Neuronal stem cell (in vitro differentiated cells): Measurements from ENCODE around the gene DEXI.

ENCODE experiments used
- DNase-seq: peaks from one replicate; pipeline ENCODE4 v3.0.0-alpha.2; 2013; ENCODE audit warnings: low spot score
- H2AFZ ChIP-seq: one replicate; pipeline ENCODE4 v1.6.1; 2013; ENCODE audit warnings: mild to moderate bottlenecking, low read length, inconsistent platforms
- H2AK5ac ChIP-seq: 2 replicates; pipeline ENCODE4 v1.6.1; 2013; ENCODE audit warnings: low read depth, mild to moderate bottlenecking, inconsistent platforms, low read length, moderate library complexity, mixed read lengths
- H2BK120ac ChIP-seq: 2 replicates; pipeline ENCODE4 v1.6.1; 2013; ENCODE audit warnings: low read depth, mild to moderate bottlenecking, inconsistent platforms, low read length, moderate library complexity, mixed read lengths
- H2BK12ac ChIP-seq: one replicate; pipeline ENCODE4 v1.6.1; 2013; ENCODE audit warnings: low read length, inconsistent platforms
- H2BK15ac ChIP-seq: 2 replicates; pipeline ENCODE4 v1.6.1; 2013; ENCODE audit warnings: mild to moderate bottlenecking, low read length, inconsistent platforms, mixed read lengths
- H2BK5ac ChIP-seq: one replicate; pipeline ENCODE4 v1.6.1; 2013; ENCODE audit warnings: inconsistent platforms, mild to moderate bottlenecking, low read length, moderate library complexity
- H3K14ac ChIP-seq: one replicate; pipeline ENCODE4 v1.6.1; 2013; ENCODE audit warnings: low read length, inconsistent platforms
- H3K18ac ChIP-seq: 2 replicates; pipeline ENCODE4 v1.6.1; 2013; ENCODE audit warnings: low read length, inconsistent platforms
- H3K23ac ChIP-seq: 2 replicates; pipeline ENCODE4 v1.6.1; 2013; ENCODE audit warnings: low read depth, mild to moderate bottlenecking, mixed read lengths, low read length, inconsistent platforms; ENCODE audit not compliant: poor library complexity
- H3K27ac ChIP-seq: replicated peaks from 3 replicates; pipeline ENCODE4 v1.5.1; 2013; ENCODE audit warnings: low read length, inconsistent platforms
- H3K27me3 ChIP-seq, 3 experiments: 2 replicates each; pipeline ENCODE4 v1.6.1; 2013; ENCODE audit warnings: low read length in 3 of 3, mild to moderate bottlenecking in 2 of 3, inconsistent platforms in 1 of 3, low read depth in 1 of 3, mixed read lengths in 1 of 3, moderate library complexity in 1 of 3; ENCODE audit not compliant: control insufficient read depth in 3 of 3, insufficient read depth in 3 of 3
- H3K36me3 ChIP-seq, 2 donors: replicated peaks in 1 of 2; 2 replicates each; pipeline ENCODE4 v1.6.1; 2013; ENCODE audit warnings: low read length in 2 of 2; ENCODE audit not compliant: control insufficient read depth in 2 of 2, insufficient read depth in 2 of 2
- H3K4ac ChIP-seq: 2 replicates; pipeline ENCODE4 v1.6.1; 2013; ENCODE audit warnings: inconsistent platforms, mild to moderate bottlenecking, low read length, moderate library complexity
- H3K4me1 ChIP-seq, 2 donors: 1 replicate in 1 of 2; 2 replicates in 1 of 2; pipeline ENCODE4 v1.6.1; 2013; ENCODE audit warnings: low read length in 2 of 2, low read depth in 1 of 2; ENCODE audit not compliant: control insufficient read depth in 2 of 2, insufficient read depth in 1 of 2
- H3K4me2 ChIP-seq: one replicate; pipeline ENCODE4 v1.6.1; 2013; ENCODE audit warnings: mild to moderate bottlenecking, low read length, inconsistent platforms; ENCODE audit not compliant: insufficient read depth, poor library complexity, severe bottlenecking
- H3K4me3 ChIP-seq, 2 donors: 2 replicates each; pipeline ENCODE4 v1.5.1; 2013; ENCODE audit warnings: low read length in 2 of 2, mild to moderate bottlenecking in 2 of 2, inconsistent platforms in 1 of 2, moderate library complexity in 1 of 2
- H3K79me1 ChIP-seq: one replicate; pipeline ENCODE4 v1.6.1; 2013; ENCODE audit warnings: low read depth, mild to moderate bottlenecking, inconsistent platforms, low read length, moderate library complexity
- H3K9ac ChIP-seq: one replicate; pipeline ENCODE4 v1.6.1; 2013; ENCODE audit warnings: mild to moderate bottlenecking, low read depth, low read length, inconsistent platforms; ENCODE audit not compliant: poor library complexity
- H3K9me3 ChIP-seq, 2 donors: replicated peaks in 1 of 2; 2 replicates each; pipeline versions ENCODE3 to v1.6.1; 2013; ENCODE audit warnings: low read length in 2 of 2, mild to moderate bottlenecking in 2 of 2, inconsistent platforms in 1 of 2, low read depth in 1 of 2, mixed read lengths in 1 of 2, moderate library complexity in 1 of 2; ENCODE audit not compliant: control insufficient read depth in 2 of 2, insufficient read depth in 1 of 2
- H4K8ac ChIP-seq: one replicate; pipeline ENCODE4 v1.6.1; 2013; ENCODE audit warnings: low read depth, mild to moderate bottlenecking, inconsistent platforms, low read length, moderate library complexity
- H4K91ac ChIP-seq: one replicate; pipeline ENCODE4 v1.6.1; 2013; ENCODE audit warnings: low read length, low read depth, mild to moderate bottlenecking, inconsistent platforms; ENCODE audit not compliant: poor library complexity
- WGBS, 2 donors: extraction: QIAGEN DNeasy Blood & Tissue Kit; methylation state at CpG; one replicate each; pipeline ENCODE4 v1.1.7; 2013; ENCODE audit warnings: missing lambda C conversion rate in 2 of 2, mixed read lengths in 1 of 2; ENCODE audit not compliant: insufficient read length in 2 of 2, insufficient replicate concordance in 1 of 2; ENCODE audit errors: extremely low coverage in 2 of 2; 5-methylcytosine and 5-hydroxymethylcytosine counted together

DEXI gene

DNA sequence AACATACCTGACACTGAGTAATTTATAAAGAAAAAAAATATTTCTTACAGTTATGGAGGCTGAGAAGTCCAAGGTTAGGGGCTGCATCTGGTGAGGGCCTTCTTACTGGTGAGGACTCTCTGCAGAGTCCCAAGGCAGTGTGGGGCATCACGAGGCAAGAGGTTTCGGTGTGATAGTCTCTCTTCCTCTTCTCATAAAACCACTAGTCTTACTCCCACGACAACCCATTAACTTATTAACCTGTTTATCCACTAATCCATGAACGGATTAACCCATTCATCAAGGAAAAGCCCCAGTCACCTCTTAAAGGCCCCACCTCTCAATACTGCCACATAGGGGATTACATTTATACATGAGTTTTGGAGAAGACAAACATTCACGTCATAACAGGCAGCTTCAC is 45.1 kb downstream of the DEXI start:
- Histone ChIP-seq H2AFZ (no peak overlapping the region), H3K23ac (no peak overlapping the region), H3K9me3 (no peaks in the 10 kb centered on the region), H4K8ac (no peak overlapping the region), H3K4me3 (no peak overlapping the region), H3K18ac (no peak overlapping the region), H2BK5ac (no peak overlapping the region), H3K9ac (no peak overlapping the region), H3K79me1 (no peaks in the 10 kb centered on the region), H3K4me1 (no peaks in the 10 kb centered on the region), H4K91ac (no peak overlapping the region), H2BK12ac (no peak overlapping the region), H3K4me2 (no peak overlapping the region), H3K4ac (no peak overlapping the region), H2AK5ac (no peak overlapping the region), H3K14ac (no peak overlapping the region), H2BK120ac (no peak overlapping the region), H3K36me3 (no peaks in the 10 kb centered on the region), H2BK15ac (no peak overlapping the region), H3K27ac (no peak overlapping the region), H3K27me3 (peaks cover 0 to 4% (median 0%) of the 10 kb centered on the region in 3 experiments)
- no peak for DNase-seq
- no CpG with 5 or more reads among the region's 5 CpGs for WGBS, 2 donors

DNA sequence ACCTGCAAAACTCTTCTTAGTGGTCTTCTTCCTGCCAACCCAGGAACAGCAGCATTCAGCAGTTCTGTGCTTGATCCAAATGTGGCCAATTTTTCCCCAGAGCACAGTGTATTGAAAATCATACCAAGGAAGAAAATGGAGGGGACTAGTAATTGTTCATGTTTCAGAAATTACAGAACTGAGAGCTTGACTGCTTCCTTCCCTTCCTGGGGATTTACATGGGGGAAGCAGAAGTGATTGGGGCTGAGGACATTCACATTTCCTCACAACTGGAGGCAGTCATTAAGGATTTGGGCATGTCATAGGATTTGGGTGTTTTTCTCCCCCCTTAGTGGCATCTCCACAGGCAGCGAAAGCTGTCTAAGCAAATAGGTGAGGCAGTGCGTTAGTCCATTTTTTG is 45.5 kb downstream of the DEXI start:
- Histone ChIP-seq H2AK5ac (no peak overlapping the region), H3K27ac (no peak overlapping the region), H3K4ac (no peak overlapping the region), H3K23ac (no peak overlapping the region), H3K27me3 (peaks cover 0 to 4% (median 0%) of the 10 kb centered on the region in 3 experiments), H2BK5ac (no peak overlapping the region), H4K91ac (no peak overlapping the region), H3K4me2 (no peak overlapping the region), H3K9ac (no peak overlapping the region), H4K8ac (no peak overlapping the region), H2AFZ (no peak overlapping the region), H3K36me3 (no peaks in the 10 kb centered on the region), H3K4me1 (no peaks in the 10 kb centered on the region), H3K18ac (no peak overlapping the region), H2BK12ac (no peak overlapping the region), H2BK15ac (no peak overlapping the region), H3K79me1 (no peaks in the 10 kb centered on the region), H3K9me3 (no peaks in the 10 kb centered on the region), H3K4me3 (no peak overlapping the region), H3K14ac (no peak overlapping the region), H2BK120ac (no peak overlapping the region)
- WGBS, 2 donors = no CpG with 5 or more reads among the region's 2 CpGs
- DNase-seq = no peak

DNA sequence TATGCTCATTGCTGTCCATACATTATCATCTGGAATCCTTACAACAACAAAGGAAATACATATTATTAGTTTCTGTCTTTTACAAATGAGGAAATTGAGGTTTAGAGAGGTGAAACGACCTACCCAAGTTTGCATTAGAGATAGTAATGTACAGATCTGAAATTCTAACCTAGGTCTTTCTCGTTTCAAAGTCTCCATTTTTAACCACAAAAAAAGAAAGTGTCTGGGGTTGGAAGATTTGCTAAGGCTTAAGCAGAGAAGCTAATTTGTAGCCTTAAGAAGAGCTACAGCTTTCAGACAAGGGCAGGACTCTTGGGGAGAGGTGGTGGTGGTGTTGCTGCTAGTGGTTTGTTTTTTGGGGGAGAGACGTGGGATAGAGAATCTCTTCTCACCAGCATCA is 46.1 kb downstream of the DEXI start:
- Histone ChIP-seq H4K91ac (no peak overlapping the region), H2AK5ac (no peak overlapping the region), H2BK5ac (no peak overlapping the region), H3K23ac (no peak overlapping the region), H3K4me3 (no peak overlapping the region), H3K27me3 (peaks cover 0 to 4% (median 0%) of the 10 kb centered on the region in 3 experiments), H2AFZ (no peak overlapping the region), H3K79me1 (no peaks in the 10 kb centered on the region), H3K9ac (no peak overlapping the region), H3K18ac (no peak overlapping the region), H3K36me3 (no peaks in the 10 kb centered on the region), H3K4me1 (no peaks in the 10 kb centered on the region), H3K4ac (no peak overlapping the region), H2BK15ac (no peak overlapping the region), H3K14ac (no peak overlapping the region), H3K9me3 (no peaks in the 10 kb centered on the region), H2BK120ac (no peak overlapping the region), H4K8ac (no peak overlapping the region), H3K27ac (no peak overlapping the region), H3K4me2 (no peak overlapping the region), H2BK12ac (no peak overlapping the region)
- no CpG with 5 or more reads among the region's 3 CpGs for WGBS, 2 donors
- no peak for DNase-seq

DNA sequence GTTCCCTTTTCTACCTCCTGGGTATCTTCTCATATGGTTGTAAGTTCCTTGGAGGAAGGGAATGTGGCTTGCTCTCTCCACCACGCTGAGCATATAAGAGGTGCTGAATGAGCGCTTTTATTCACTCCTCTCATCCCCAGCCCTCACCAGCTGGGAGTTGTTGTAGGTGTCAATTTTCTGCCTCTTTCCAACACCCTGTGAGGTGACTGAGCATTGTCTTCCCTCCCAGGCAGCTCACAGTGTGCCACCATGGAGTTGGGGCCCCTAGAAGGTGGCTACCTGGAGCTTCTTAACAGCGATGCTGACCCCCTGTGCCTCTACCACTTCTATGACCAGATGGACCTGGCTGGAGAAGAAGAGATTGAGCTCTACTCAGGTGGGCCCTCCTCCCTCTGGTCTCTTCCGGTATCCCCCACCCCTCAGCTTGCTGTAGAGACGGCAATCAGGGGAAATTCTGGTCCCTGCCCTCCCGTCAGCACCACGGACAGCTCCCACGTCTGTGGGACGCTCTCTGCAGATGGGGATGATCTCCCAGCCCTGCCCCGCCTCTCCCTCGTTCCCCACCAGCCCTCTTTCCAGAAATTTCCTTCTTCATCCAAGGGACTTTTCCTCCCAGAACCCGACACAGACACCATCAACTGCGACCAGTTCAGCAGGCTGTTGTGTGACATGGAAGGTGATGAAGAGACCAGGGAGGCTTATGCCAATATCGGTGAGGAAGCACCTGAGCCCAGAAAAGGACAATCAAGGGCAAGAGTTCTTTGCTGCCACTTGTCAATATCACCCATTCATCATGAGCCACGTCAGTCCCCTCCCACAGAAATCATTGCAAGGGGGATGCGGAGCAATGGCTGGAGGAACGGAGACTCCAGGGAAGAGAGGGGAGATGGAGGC is 47.0 kb downstream of the DEXI start:
- no CpG with 5 or more reads among the region's 17 CpGs for WGBS, 2 donors
- no peak overlapping the region for H2AFZ ChIP-seq

More for the DNA sequence above, 47.0 kb downstream of the DEXI start:
- no peak overlapping the region for H2BK12ac ChIP-seq
- peak; percentile 75 for DNase-seq
- no peaks in the 10 kb centered on the region for H3K36me3 ChIP-seq
- no peak overlapping the region for H3K23ac ChIP-seq
- no peak overlapping the region for H3K9ac ChIP-seq
- no peak overlapping the region for H2AK5ac ChIP-seq
- no peak overlapping the region for H4K91ac ChIP-seq
- no peak overlapping the region for H3K18ac ChIP-seq
- H3K4me2 ChIP-seq = no peak overlapping the region
- no peaks in the 10 kb centered on the region for H3K9me3 ChIP-seq
- H3K4me1 ChIP-seq = no peaks in the 10 kb centered on the region
- H2BK120ac ChIP-seq = no peak overlapping the region
- no peak overlapping the region for H2BK15ac ChIP-seq
- H3K27me3 ChIP-seq = peaks cover 0 to 4% (median 0%) of the 10 kb centered on the region in 3 experiments
- no peak overlapping the region for H4K8ac ChIP-seq
- no peak overlapping the region for H3K14ac ChIP-seq
- no peak overlapping the region for H3K4ac ChIP-seq
- H2BK5ac ChIP-seq = no peak overlapping the region
- H3K4me3 ChIP-seq = no peak overlapping the region
- no peak overlapping the region for H3K27ac ChIP-seq
- H3K79me1 ChIP-seq = no peaks in the 10 kb centered on the region
